ENCODE results near the gene NDE1. TPM values are rescaled to one million over a fixed set of nuclear protein-coding genes. Genes with fewer than 3 reads are reported as not detected.
A peak's percentile ranks its signal among the peaks of the same experiment; 100 is the strongest.

Gene NDE1
- total and polyA plus RNA-seq, 2 of the 4 experiments (the other 2 are of a cell fraction), result 22.7 to 29.2 TPM

- TF ChIP-seq USF2 (IDR thresholded peaks at IDR 0.05; ENCODE audit: low read depth, low read length), result no peak
Observed at GRCh38 chr16:15641753-15642556, 8.1 kb upstream of the NDE1 start (continued).

- peak overlapping the region; percentile 98 for H2AFZ ChIP-seq (replicated peaks; ENCODE audit: low read length, poor library complexity)
- BruUV-seq (replicated peaks), result no TSS peak
- H3K18ac ChIP-seq (ENCODE audit: low read depth, low read length), result peak overlapping the region; percentile 58
- peak overlapping the region; percentile 72 for H3K23ac ChIP-seq (ENCODE audit: low read depth, low read length)
- intact Hi-C loops (cut with micrococcal nuclease), result no loop called here
- H4K8ac ChIP-seq (ENCODE audit: low read depth in 2 of 2, low read length in 2 of 2), result peak overlapping the region; percentile 90 to 98
- no peak overlapping the region; the same call in 2 of the 3 replicates for H2BK15ac ChIP-seq (ENCODE audit: low read depth, low read length)
- H3K14ac ChIP-seq (replicated peaks; ENCODE audit: low read depth, low read length), result peak overlapping the region; percentile 77
- peak overlapping the region; percentile 91 for H4K5ac ChIP-seq (ENCODE audit: low read depth, low read length)
- ChIA-PET POLR2A (ENCODE audit: unreplicated experiment) (interaction anchor here (0.5 to 0.7 kb wide), 5 partner anchors 24 to 1681 kb away, joined by 3 to 21 read pairs (median 6); no protein-coding TSS in a partner anchor), CTCF (interaction anchor here (0.6 to 1.1 kb wide), 4 partner anchors 16 to 136 kb away, joined by 3 to 6 read pairs (median 4); no protein-coding TSS in a partner anchor)
- H3K9ac ChIP-seq (ENCODE audit: low read depth, low read length), result peak overlapping the region; percentile 87
- whole genome bisulfite sequencing, 2 experiments (ENCODE audit: extremely low coverage in 2 of 2, insufficient read length in 1 of 2), result 0% methylated on average over 1 of the region's 23 CpGs; no CpG with 5 or more reads in 1 of the 2 experiments
- H4K91ac ChIP-seq (ENCODE audit: insufficient read depth, low read depth, low read length), result peak overlapping the region; percentile 45; the same call in 1 of the 2 replicates
- no peaks in the 10 kb centered on the region for H3K27me3 ChIP-seq (ENCODE audit: control insufficient read depth, insufficient read depth, low read length)
- peak overlapping the region; percentile 96 for H3K4me2 ChIP-seq (ENCODE audit: low read depth, low read length)
- no peak for TF ChIP-seq CEBPB (IDR thresholded peaks at IDR 0.05; ENCODE audit: low read depth, low read length)
- no peak for TF ChIP-seq MXI1 (IDR thresholded peaks at IDR 0.05; ENCODE audit: borderline replicate concordance, low read depth, low read length)
- TF ChIP-seq POLR2A (IDR thresholded peaks at IDR 0.05; ENCODE audit: low read depth, low read length), result no peak
- no peak for TF ChIP-seq MAZ (IDR thresholded peaks at IDR 0.05; ENCODE audit: borderline replicate concordance, low read depth, low read length)
- TF ChIP-seq ELK1 (IDR thresholded peaks at IDR 0.05; ENCODE audit: borderline replicate concordance, low read depth, low read length), result no peak
- TF ChIP-seq BHLHE40 (IDR thresholded peaks at IDR 0.05; ENCODE audit: low read depth, low read length), result no peak
- peak; percentile 20; the same call in 1 of the 2 replicates for TF ChIP-seq SMC3 (IDR thresholded peaks at IDR 0.05; ENCODE audit: low read depth, low read length)
- TF ChIP-seq RAD21 (IDR thresholded peaks at IDR 0.05; ENCODE audit: low read length), result peak; percentile 18; the same call in 1 of the 2 replicates
- TF ChIP-seq, protein P1, sequence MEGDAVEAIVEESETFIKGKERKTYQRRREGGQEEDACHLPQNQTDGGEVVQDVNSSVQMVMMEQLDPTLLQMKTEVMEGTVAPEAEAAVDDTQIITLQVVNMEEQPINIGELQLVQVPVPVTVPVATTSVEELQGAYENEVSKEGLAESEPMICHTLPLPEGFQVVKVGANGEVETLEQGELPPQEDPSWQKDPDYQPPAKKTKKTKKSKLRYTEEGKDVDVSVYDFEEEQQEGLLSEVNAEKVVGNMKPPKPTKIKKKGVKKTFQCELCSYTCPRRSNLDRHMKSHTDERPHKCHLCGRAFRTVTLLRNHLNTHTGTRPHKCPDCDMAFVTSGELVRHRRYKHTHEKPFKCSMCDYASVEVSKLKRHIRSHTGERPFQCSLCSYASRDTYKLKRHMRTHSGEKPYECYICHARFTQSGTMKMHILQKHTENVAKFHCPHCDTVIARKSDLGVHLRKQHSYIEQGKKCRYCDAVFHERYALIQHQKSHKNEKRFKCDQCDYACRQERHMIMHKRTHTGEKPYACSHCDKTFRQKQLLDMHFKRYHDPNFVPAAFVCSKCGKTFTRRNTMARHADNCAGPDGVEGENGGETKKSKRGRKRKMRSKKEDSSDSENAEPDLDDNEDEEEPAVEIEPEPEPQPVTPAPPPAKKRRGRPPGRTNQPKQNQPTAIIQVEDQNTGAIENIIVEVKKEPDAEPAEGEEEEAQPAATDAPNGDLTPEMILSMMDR (conservative IDR thresholded peaks at IDR 0.05; ENCODE audit: low read depth, low read length), result peak; percentile 22
- ATAC-seq (ENCODE audit: low read depth) (peak; percentile 33), DNase-seq (peak; percentile 13)
- H2AK5ac ChIP-seq (ENCODE audit: low read depth, low read length), result peak overlapping the region; percentile 27; the same call in 1 of the 2 replicates
- H3K36me3 ChIP-seq (ENCODE audit: control insufficient read depth, insufficient read depth, low read length), result peaks cover 4% of the 10 kb centered on the region
- peak overlapping the region; percentile 95 for H3K27ac ChIP-seq (ENCODE audit: insufficient read depth, low read length)
- peak overlapping the region; percentile 91 for H2BK5ac ChIP-seq (ENCODE audit: low read depth, low read length, poor library complexity, severe bottlenecking)
- H2AK9ac ChIP-seq (replicated peaks; ENCODE audit: low read depth, low read length, poor library complexity), result peak overlapping the region; percentile 83
- H3K4me1 ChIP-seq (ENCODE audit: control insufficient read depth, insufficient read depth, low read length), result peaks cover 5% of the 10 kb centered on the region
- dilution Hi-C loops (cut with HindIII; ENCODE audit: low sequenced_read_pairs, unreplicated experiment), result no loop called here
- H3K79me1 ChIP-seq (ENCODE audit: low read depth in 1 of 2, low read length in 2 of 2), result peaks cover 16 to 24% of the 10 kb centered on the region in 2 experiments
- H3K4ac ChIP-seq (ENCODE audit: low read depth, low read length), result peak overlapping the region; percentile 93
- peak overlapping the region; percentile 53; the same call in 1 of the 2 replicates for H2BK120ac ChIP-seq (ENCODE audit: low read depth, low read length)
- no peak overlapping the region for H2BK20ac ChIP-seq (ENCODE audit: low read depth, low read length)
- in situ Hi-C loops (cut with MboI; ENCODE audit: low sequenced_read_pairs), result loop anchor here (5.0 kb wide), 1 partner anchor 50 kb away; no protein-coding TSS in a partner anchor
- H3K9me1 ChIP-seq (ENCODE audit: insufficient read depth, low read length), result no peaks in the 10 kb centered on the region
- H3K9me3 ChIP-seq (ENCODE audit: control insufficient read depth, insufficient read depth, low read length), result no peaks in the 10 kb centered on the region
- no peaks in the 10 kb centered on the region; the same call in 1 of the 2 replicates for H4K20me1 ChIP-seq (ENCODE audit: insufficient read depth, low read length)
- H3K56ac ChIP-seq (ENCODE audit: extremely low read depth, insufficient read depth, low read length), result peak overlapping the region; percentile 65; the same call in 1 of the 2 replicates
- H3K4me3 ChIP-seq (ENCODE audit: insufficient read depth, low read depth, low read length), result peak overlapping the region; percentile 99
Observed at GRCh38 chr16:15642557-15643047, 7.4 kb upstream of the NDE1 start.

Measured in IMR-90 (cell line).